ENCODE data around the gene TRAK1.
A peak's percentile ranks its signal among the peaks of the same experiment; 100 is the strongest.

The TRAK1 gene

DNA sequence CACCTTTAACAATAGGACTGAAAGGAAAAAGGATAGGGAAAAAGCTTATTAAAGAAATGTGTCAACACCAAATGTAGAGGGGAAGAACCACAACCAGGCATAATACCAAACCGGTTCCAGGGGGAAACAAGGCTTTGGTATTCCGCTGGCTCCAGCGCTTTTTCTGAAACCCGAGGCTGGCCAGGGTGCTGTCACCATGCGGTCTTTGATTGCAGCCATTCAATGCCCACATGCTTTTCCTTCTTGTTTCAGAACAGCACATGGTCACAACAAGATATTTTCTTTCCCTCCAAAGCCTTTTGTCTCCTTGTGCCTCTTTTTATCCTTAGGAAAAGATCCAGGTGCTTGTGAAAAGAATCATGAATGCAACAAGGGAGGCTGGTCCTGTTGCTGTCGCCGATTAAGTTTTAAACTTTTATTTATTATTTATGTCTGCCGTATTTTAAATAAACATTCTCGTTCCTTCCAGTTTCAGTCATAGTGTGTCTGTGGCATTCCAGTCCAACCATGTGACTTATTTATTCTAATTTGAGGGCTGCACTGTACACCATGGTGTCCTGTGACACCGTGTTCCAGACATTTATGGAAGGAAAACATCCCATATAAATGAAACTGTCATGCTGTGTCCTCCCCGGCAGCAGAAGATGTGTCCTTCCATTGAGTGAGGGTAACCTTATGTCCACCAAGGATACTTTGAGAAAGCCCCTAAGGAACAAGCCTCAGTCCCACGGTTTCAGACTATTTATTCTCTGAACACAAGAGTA, 133.7 kb downstream of the TRAK1 start:
- H3K27me3 ChIP-seq (ENCODE audit: control insufficient read depth, insufficient read depth, low read length) = no peaks in the 10 kb centered on the region
- no peak overlapping the region for H3K4me3 ChIP-seq (ENCODE audit: low read length)
- no peak for DNase-seq (ENCODE audit: low read depth, low spot score)
- H3K36me3 ChIP-seq (ENCODE audit: control insufficient read depth, insufficient read depth, low read length) = peaks cover 3% of the 10 kb centered on the region; the same call in 1 of the 2 replicates
- WGBS (ENCODE audit: insufficient coverage, insufficient read length) = no CpG with 5 or more reads among the region's 12 CpGs
- no peaks in the 10 kb centered on the region for H3K4me1 ChIP-seq (ENCODE audit: control insufficient read depth, insufficient read depth, low read length)
- H3K27ac ChIP-seq (ENCODE audit: low read length) = no peak overlapping the region
- H3K9me3 ChIP-seq (ENCODE audit: control insufficient read depth, insufficient read depth, low read length) = no peaks in the 10 kb centered on the region

DNA sequence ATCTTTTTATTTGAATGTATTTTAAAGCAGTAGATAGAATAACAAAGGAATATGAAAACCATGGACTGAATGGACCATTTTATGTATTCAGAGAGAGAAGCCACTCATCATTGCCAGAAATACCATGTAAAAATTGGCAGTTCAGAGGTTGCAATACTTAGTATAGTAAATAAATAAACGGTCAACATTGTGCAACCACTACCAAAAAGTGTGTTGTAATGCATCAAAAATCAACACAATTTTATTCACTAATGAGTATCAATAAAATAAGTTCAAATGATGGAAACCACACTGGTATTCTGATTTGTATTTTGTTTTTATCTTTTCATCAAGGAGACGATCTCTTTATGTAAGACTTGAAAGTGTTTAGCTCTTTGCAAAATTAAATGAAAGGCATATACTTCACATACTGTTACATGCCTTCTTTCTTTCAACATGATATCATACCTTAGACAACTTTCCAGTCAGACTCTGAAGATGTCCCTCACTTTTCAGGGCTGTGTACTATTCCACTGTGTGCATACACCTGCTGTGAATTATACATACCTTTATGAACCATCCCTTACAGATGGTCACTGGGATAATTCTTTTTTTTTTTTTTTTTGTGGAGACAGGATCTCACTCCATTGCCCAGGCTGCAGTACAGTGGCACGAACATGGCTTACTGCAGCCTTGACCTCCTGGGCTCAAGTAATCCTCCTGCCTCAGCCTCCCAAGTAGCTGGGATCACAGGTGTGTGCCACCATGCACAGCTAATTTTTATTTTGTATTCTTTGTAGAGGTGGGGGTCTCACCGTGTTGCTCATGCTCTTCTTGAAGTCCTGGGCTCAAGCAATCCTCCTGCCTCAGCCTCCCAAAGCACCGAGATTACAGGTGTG, 134.6 kb downstream of the TRAK1 start:
- Histone ChIP-seq H3K9me3 (ENCODE audit: control insufficient read depth, insufficient read depth, low read length) (no peaks in the 10 kb centered on the region), H3K27ac (ENCODE audit: low read length) (no peak overlapping the region), H3K4me3 (ENCODE audit: low read length) (no peak overlapping the region), H3K27me3 (ENCODE audit: control insufficient read depth, insufficient read depth, low read length) (no peaks in the 10 kb centered on the region), H3K4me1 (ENCODE audit: control insufficient read depth, insufficient read depth, low read length) (no peaks in the 10 kb centered on the region), H3K36me3 (ENCODE audit: control insufficient read depth, insufficient read depth, low read length) (peaks cover 3% of the 10 kb centered on the region; the same call in 1 of the 2 replicates)
- WGBS (ENCODE audit: insufficient coverage, insufficient read length) = no CpG with 5 or more reads among the region's 5 CpGs
- no peak for DNase-seq (ENCODE audit: low read depth, low spot score)

- Histone ChIP-seq H3K4me1 (ENCODE audit: control insufficient read depth, insufficient read depth, low read length) (no peaks in the 10 kb centered on the region), H3K27me3 (ENCODE audit: control insufficient read depth, insufficient read depth, low read length) (no peaks in the 10 kb centered on the region), H3K36me3 (ENCODE audit: control insufficient read depth, insufficient read depth, low read length) (peaks cover 3% of the 10 kb centered on the region; the same call in 1 of the 2 replicates), H3K9me3 (ENCODE audit: control insufficient read depth, insufficient read depth, low read length) (no peaks in the 10 kb centered on the region), H3K27ac (ENCODE audit: low read length) (no peak overlapping the region), H3K4me3 (ENCODE audit: low read length) (no peak overlapping the region)
- WGBS (ENCODE audit: insufficient coverage, insufficient read length) = no CpG with 5 or more reads among the region's 11 CpGs
- no peak for DNase-seq (ENCODE audit: low read depth, low spot score)
Measured at GRCh38 chr3:42226470-42227425, 135.6 kb downstream of the TRAK1 start.

GRCh38 chr3:42228796-42229195, 137.6 kb downstream of the TRAK1 start:
- no CpG with 5 or more reads among the region's 5 CpGs for WGBS (ENCODE audit: insufficient coverage, insufficient read length)
- no peaks in the 10 kb centered on the region for H3K36me3 ChIP-seq (ENCODE audit: control insufficient read depth, insufficient read depth, low read length)
- H3K27ac ChIP-seq (ENCODE audit: low read length) = no peak overlapping the region
- no peak for DNase-seq (ENCODE audit: low read depth, low spot score)
- no peak overlapping the region for H3K4me3 ChIP-seq (ENCODE audit: low read length)
- no peaks in the 10 kb centered on the region for H3K9me3 ChIP-seq (ENCODE audit: control insufficient read depth, insufficient read depth, low read length)
- no peaks in the 10 kb centered on the region for H3K27me3 ChIP-seq (ENCODE audit: control insufficient read depth, insufficient read depth, low read length)
- H3K4me1 ChIP-seq (ENCODE audit: control insufficient read depth, insufficient read depth, low read length) = no peaks in the 10 kb centered on the region

GRCh38 chr3:42229266-42229941, 138.2 kb downstream of the TRAK1 start:
- H3K4me1 ChIP-seq (ENCODE audit: control insufficient read depth, insufficient read depth, low read length) = no peaks in the 10 kb centered on the region
- H3K27ac ChIP-seq (ENCODE audit: low read length) = no peak overlapping the region
- no peaks in the 10 kb centered on the region for H3K36me3 ChIP-seq (ENCODE audit: control insufficient read depth, insufficient read depth, low read length)
- no peak for DNase-seq (ENCODE audit: low read depth, low spot score)
- WGBS (ENCODE audit: insufficient coverage, insufficient read length) = no CpG with 5 or more reads among the region's 5 CpGs
- no peak overlapping the region for H3K4me3 ChIP-seq (ENCODE audit: low read length)
- H3K27me3 ChIP-seq (ENCODE audit: control insufficient read depth, insufficient read depth, low read length) = no peaks in the 10 kb centered on the region
- H3K9me3 ChIP-seq (ENCODE audit: control insufficient read depth, insufficient read depth, low read length) = no peaks in the 10 kb centered on the region

DNA sequence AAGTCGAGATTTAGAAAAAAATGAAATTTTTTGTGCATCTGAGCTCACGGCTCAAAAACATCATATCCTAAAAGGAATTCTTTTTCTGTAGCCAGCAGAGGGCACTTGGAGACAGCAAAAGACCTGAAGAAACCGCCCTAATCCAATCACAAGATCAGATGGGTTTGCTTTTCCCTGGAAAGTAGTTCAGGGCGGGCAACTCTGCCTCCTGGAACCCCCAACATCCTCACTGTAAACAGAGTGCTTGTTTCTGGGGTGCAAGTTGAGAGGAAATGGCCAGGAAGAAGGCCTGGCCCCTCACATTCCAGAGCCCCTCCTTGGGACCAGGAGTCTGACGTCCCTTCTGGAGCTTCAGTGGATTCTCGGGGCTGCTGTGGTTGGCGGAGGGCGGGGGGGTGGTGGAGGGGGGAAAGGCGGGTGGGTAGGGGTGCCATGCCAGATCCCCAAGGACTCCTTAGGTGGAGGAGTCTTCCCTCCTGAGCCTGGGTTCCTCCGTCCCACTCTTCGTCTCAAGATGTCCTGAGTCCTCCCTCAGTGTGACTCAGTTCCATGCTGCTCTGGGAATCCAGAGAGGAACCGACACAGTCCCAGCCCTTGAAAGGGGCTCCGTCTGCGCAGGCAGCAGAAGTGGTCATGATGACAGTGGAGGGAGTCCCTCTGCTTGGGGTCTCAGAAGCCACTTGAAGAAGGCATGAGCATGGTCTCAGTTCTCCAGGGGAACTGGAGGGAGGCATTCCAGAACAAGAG, 139.0 kb downstream of the TRAK1 start:
- H3K27ac ChIP-seq (ENCODE audit: low read length) = no peak overlapping the region
- H3K9me3 ChIP-seq (ENCODE audit: control insufficient read depth, insufficient read depth, low read length) = no peaks in the 10 kb centered on the region
- H3K27me3 ChIP-seq (ENCODE audit: control insufficient read depth, insufficient read depth, low read length) = no peaks in the 10 kb centered on the region
- peak; percentile 20 for DNase-seq (ENCODE audit: low read depth, low spot score)
- no peaks in the 10 kb centered on the region for H3K4me1 ChIP-seq (ENCODE audit: control insufficient read depth, insufficient read depth, low read length)
- WGBS (ENCODE audit: insufficient coverage, insufficient read length) = no CpG with 5 or more reads among the region's 14 CpGs
- H3K36me3 ChIP-seq (ENCODE audit: control insufficient read depth, insufficient read depth, low read length) = no peaks in the 10 kb centered on the region
- no peak overlapping the region for H3K4me3 ChIP-seq (ENCODE audit: low read length)

- Histone ChIP-seq H3K27me3 (ENCODE audit: control insufficient read depth, insufficient read depth, low read length) (no peaks in the 10 kb centered on the region), H3K4me3 (ENCODE audit: low read length) (no peak overlapping the region), H3K36me3 (ENCODE audit: control insufficient read depth, insufficient read depth, low read length) (no peaks in the 10 kb centered on the region), H3K27ac (ENCODE audit: low read length) (no peak overlapping the region), H3K4me1 (ENCODE audit: control insufficient read depth, insufficient read depth, low read length) (no peaks in the 10 kb centered on the region), H3K9me3 (ENCODE audit: control insufficient read depth, insufficient read depth, low read length) (no peaks in the 10 kb centered on the region)
- WGBS (ENCODE audit: insufficient coverage, insufficient read length) = no CpG with 5 or more reads among the region's 5 CpGs
- no peak for DNase-seq (ENCODE audit: low read depth, low spot score)
Measured at GRCh38 chr3:42230860-42231259, 139.7 kb downstream of the TRAK1 start.

DNA sequence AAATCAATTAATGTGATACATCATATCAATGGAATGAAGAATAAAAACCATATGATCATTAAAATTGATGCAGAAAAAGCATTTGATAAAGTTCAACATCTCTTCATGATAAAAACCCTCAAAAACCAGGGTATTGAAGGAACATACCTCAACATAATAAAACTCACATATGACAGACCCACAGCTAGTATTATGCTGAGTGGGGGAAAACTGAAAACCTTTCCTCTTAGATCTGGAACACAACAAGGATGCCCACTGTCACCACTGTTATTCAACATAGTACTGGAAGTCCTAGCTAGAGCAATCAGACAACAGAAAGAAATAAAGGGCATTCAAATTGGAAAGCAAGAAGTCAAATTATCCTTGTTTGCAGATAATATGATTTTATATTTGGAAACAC, 144.4 kb downstream of the TRAK1 start:
- no peak for DNase-seq (ENCODE audit: low read depth, low spot score)
- no peak overlapping the region for H3K4me3 ChIP-seq (ENCODE audit: low read length)
- H3K27ac ChIP-seq (ENCODE audit: low read length) = no peak overlapping the region
- no peaks in the 10 kb centered on the region for H3K36me3 ChIP-seq (ENCODE audit: control insufficient read depth, insufficient read depth, low read length)
- H3K27me3 ChIP-seq (ENCODE audit: control insufficient read depth, insufficient read depth, low read length) = no peaks in the 10 kb centered on the region
- H3K4me1 ChIP-seq (ENCODE audit: control insufficient read depth, insufficient read depth, low read length) = no peaks in the 10 kb centered on the region
- no peaks in the 10 kb centered on the region; the same call in 1 of the 2 replicates for H3K9me3 ChIP-seq (ENCODE audit: control insufficient read depth, insufficient read depth, low read length)

- H3K4me3 ChIP-seq (ENCODE audit: low read length) = no peak overlapping the region
- H3K27ac ChIP-seq (ENCODE audit: low read length) = no peak overlapping the region
- no CpG with 5 or more reads among the region's 2 CpGs for WGBS (ENCODE audit: insufficient coverage, insufficient read length)
- H3K4me1 ChIP-seq (ENCODE audit: control insufficient read depth, insufficient read depth, low read length) = no peaks in the 10 kb centered on the region
- H3K9me3 ChIP-seq (ENCODE audit: control insufficient read depth, insufficient read depth, low read length) = no peaks in the 10 kb centered on the region; the same call in 1 of the 2 replicates
- no peak for DNase-seq (ENCODE audit: low read depth, low spot score)
- H3K27me3 ChIP-seq (ENCODE audit: control insufficient read depth, insufficient read depth, low read length) = no peaks in the 10 kb centered on the region
- H3K36me3 ChIP-seq (ENCODE audit: control insufficient read depth, insufficient read depth, low read length) = no peaks in the 10 kb centered on the region
Measured at GRCh38 chr3:42236611-42237010, 145.5 kb downstream of the TRAK1 start.
